K562 (cell line): ENCODE measurements around the gene BOLA3. TPM values are rescaled to one million over a fixed set of nuclear protein-coding genes. Genes with fewer than 3 reads are reported as not detected.
A peak's percentile ranks its signal among the peaks of the same experiment; 100 is the strongest.

Source experiments
- CBFA2T2 ChIP-seq: fragments of 450-650 bp; conservative IDR thresholded peaks from 2 replicates; pipeline ENCODE4 v1.6.1; 2017; ENCODE audit warnings: mild to moderate bottlenecking
- ERF ChIP-seq: fragments of 450-650 bp; formaldehyde crosslinking; IDR thresholded peaks from 2 replicates; pipeline ENCODE4 v1.4.0; 2020; ENCODE audit warnings: mild to moderate bottlenecking, mixed read lengths
- FOXK2 ChIP-seq, 2 experiments: fragments of 450-650 bp; IDR thresholded peaks in 1 of 2; conservative IDR thresholded peaks in 1 of 2; 2 replicates each; pipeline ENCODE4 v1.6.1; 2016; ENCODE audit warnings: low read depth in 2 of 2, mild to moderate bottlenecking in 1 of 2
- IFI16 ChIP-seq: fragments of 250-450 bp; sonication (Bioruptor Pico); IDR thresholded peaks from 2 replicates; pipeline ENCODE4 v2.1.2; 2022; ENCODE audit warnings: mild to moderate bottlenecking, inconsistent platforms
- JUNB ChIP-seq: fragments of 450-650 bp; formaldehyde crosslinking; conservative IDR thresholded peaks from 2 replicates; pipeline ENCODE4 v1.4.0; 2020; ENCODE audit warnings: mild to moderate bottlenecking
- KDM2B ChIP-seq: fragments of 250-450 bp; sonication (Bioruptor Pico); IDR thresholded peaks from 2 replicates; pipeline ENCODE4 v1.8.0; 2021; ENCODE audit warnings: mild to moderate bottlenecking, moderate library complexity
- KLF10 ChIP-seq: fragments of 250-450 bp; sonication (Bioruptor Pico); IDR thresholded peaks from 2 replicates; pipeline ENCODE4 v1.6.1; 2021; ENCODE audit warnings: matching md5 sums
- LCOR ChIP-seq: sonication (generic); formaldehyde crosslinking; IDR thresholded peaks from 2 replicates; pipeline ENCODE4 v1.8.0; 2022; ENCODE audit warnings: mild to moderate bottlenecking, missing genetic modification reagents
- PRMT5 ChIP-seq: sonication (generic); formaldehyde crosslinking; IDR thresholded peaks from 2 replicates; pipeline ENCODE4 v1.5.0; 2020; ENCODE audit warnings: missing genetic modification reagents
- STAT5A ChIP-seq: IDR thresholded peaks from 2 replicates; pipeline ENCODE4 v1.6.1; 2012; ENCODE audit warnings: low read length, inconsistent platforms, borderline replicate concordance
- ZNF24 ChIP-seq: fragments of 450-650 bp; IDR thresholded peaks from 2 replicates; pipeline ENCODE4 v1.6.1; 2016
- ZNF274 ChIP-seq: IDR thresholded peaks from 2 replicates; pipeline ENCODE4 v1.6.1; 2011; ENCODE audit warnings: low read depth, mild to moderate bottlenecking, low read length, moderate library complexity, borderline replicate concordance
- ZNF717 ChIP-seq: fragments of 250-450 bp; sonication (Bioruptor Pico); IDR thresholded peaks from 2 replicates; pipeline ENCODE4 v1.5.0; 2021
- ZNF766 ChIP-seq: fragments of 200-800 bp; sonication (Bioruptor generic); conservative IDR thresholded peaks from 2 replicates; pipeline ENCODE4 v1.6.1; 2016; ENCODE audit warnings: missing genetic modification characterization, missing compliant biosample characterization
- polyA plus RNA-seq, 8 experiments: library from polyadenylated mRNA; depleted of rRNA in 4 of 8; stranded (reverse) in 5 of 8; unstranded in 3 of 8; fragments of >200 nt; fragmentation: Nextera tagmentation in 2 of 8; fragmentation: Illumina TruSeq in 1 of 8; extraction: Ambion mirVana in 2 of 8; extraction: Trizol in 1 of 8; gene quantifications; 2 replicates each; pipeline versions ENCODE4 v1.2.1 to v1.2.3, GENCODE V29; 2011 to 2014; ENCODE audit warnings: inconsistent platforms in 1 of 8, missing spikeins in 1 of 8
- total RNA-seq, 7 experiments: library from RNA; depleted of rRNA in 6 of 7; stranded (reverse); fragments of >200 nt in 6 of 7; fragmentation: Illumina TruSeq in 2 of 7; extraction: Trizol in 2 of 7; gene quantifications; 2 replicates each; pipeline versions ENCODE4 v1.2.1 to v1.2.3, GENCODE V29; 2011 to 2021; ENCODE audit warnings: low replicate concordance in 1 of 7
- TF ChIP-seq, protein P1 (sequence below): fragments of 450-650 bp; IDR thresholded peaks from 2 replicates; pipeline ENCODE4 v1.6.1; 2018; ENCODE audit not compliant: partially characterized antibody
- TF ChIP-seq, protein P2 (sequence below): fragments of 450-650 bp; formaldehyde crosslinking; IDR thresholded peaks from 2 replicates; pipeline ENCODE4 v1.4.0; 2020; ENCODE audit warnings: mild to moderate bottlenecking, mixed read lengths
- TF ChIP-seq, protein P3 (sequence below): fragments of 250-450 bp; sonication (Bioruptor Pico); IDR thresholded peaks from 2 replicates; pipeline ENCODE4 v1.5.0; 2020; ENCODE audit warnings: mild to moderate bottlenecking
- TF ChIP-seq, protein P4 (sequence below): sonication (generic); formaldehyde crosslinking; IDR thresholded peaks from 2 replicates; pipeline ENCODE4 v1.8.1; 2022; ENCODE audit warnings: missing genetic modification reagents
- TF ChIP-seq, protein P5 (sequence below): sonication (generic); formaldehyde crosslinking; IDR thresholded peaks from 2 replicates; pipeline ENCODE4 v1.8.0; 2022; ENCODE audit warnings: missing genetic modification reagents, mild to moderate bottlenecking, moderate library complexity, borderline replicate concordance

The BOLA3 gene
- total and polyA plus RNA-seq, 9 of the 15 experiments (the other 6 are each of a cell fraction or from before 2014, with no cell fraction given): 149 to 619 (median 255) TPM

DNA sequence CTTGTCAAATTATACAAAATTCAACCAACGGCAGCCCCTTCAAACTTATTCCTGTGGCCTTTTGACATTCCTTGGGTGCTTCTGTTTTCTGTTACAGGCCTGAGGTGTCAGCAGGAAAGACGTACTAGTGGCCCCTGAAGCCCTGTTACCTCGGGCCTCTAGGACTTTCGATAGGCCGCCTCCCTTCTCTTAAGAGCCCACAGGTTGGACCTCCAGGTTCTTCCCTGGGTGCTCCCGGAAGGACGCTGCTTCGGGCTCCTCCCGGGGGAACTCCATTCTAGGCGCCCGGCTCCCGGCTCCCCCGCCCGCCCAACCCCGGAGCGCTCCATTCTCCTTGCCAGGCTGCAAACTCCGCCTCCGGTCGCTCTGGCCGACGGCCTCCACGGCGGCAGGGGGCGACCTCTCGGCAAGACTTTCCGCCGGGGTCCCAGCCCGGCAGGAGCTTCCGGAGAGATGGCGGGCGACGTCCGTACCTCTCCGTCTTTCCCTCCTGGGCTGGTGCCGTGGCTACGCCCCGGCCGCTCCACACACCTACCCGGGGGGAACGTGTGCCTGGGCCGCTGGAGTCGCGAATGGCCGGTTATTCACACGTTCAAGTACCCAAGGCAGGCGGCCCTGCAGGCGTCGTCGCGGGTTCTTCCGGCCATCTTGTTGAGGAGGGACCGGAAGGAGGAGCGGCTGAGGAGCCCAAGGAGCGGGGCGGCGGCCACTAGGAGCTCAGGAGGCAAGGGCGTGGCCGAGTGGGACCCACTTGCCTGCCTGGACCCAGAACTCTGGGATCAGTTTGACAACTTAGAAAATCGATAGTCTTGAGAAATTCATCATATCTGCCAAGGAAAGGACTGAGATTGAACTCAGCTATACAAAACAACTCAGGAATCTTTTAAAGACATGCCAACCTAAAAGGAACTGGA, 27.5 kb downstream of the BOLA3 start (continued):
- TF ChIP-seq ZNF766 (CRISPR knock-in tag): 0 out of 2 replicates have a peak, but pooled peaks have one; percentile 34
- TF ChIP-seq ERF: peak; percentile 96
- TF ChIP-seq PRMT5: no peak
- peak; percentile 17; the same call in 1 of the 2 replicates for TF ChIP-seq STAT5A
- TF ChIP-seq FOXK2 (conservative IDR thresholded peaks at IDR 0.05 in 1 of 2, IDR thresholded peaks at IDR 0.05 in 1 of 2; ENCODE audit: low read depth in 2 of 2): peak in 1 of 2 experiments; percentile 49; a peak in 2 of 4 replicates
- TF ChIP-seq, protein P1, sequence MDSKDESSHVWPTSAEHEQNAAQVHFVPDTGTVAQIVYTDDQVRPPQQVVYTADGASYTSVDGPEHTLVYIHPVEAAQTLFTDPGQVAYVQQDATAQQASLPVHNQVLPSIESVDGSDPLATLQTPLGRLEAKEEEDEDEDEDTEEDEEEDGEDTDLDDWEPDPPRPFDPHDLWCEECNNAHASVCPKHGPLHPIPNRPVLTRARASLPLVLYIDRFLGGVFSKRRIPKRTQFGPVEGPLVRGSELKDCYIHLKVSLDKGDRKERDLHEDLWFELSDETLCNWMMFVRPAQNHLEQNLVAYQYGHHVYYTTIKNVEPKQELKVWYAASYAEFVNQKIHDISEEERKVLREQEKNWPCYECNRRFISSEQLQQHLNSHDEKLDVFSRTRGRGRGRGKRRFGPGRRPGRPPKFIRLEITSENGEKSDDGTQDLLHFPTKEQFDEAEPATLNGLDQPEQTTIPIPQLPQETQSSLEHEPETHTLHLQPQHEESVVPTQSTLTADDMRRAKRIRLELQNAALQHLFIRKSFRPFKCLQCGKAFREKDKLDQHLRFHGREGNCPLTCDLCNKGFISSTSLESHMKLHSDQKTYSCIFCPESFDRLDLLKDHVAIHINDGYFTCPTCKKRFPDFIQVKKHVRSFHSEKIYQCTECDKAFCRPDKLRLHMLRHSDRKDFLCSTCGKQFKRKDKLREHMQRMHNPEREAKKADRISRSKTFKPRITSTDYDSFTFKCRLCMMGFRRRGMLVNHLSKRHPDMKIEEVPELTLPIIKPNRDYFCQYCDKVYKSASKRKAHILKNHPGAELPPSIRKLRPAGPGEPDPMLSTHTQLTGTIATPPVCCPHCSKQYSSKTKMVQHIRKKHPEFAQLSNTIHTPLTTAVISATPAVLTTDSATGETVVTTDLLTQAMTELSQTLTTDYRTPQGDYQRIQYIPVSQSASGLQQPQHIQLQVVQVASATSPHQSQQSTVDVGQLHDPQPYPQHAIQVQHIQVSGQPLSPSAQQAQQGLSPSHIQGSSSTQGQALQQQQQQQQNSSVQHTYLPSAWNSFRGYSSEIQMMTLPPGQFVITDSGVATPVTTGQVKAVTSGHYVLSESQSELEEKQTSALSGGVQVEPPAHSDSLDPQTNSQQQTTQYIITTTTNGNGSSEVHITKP: peak; percentile 57
- no peak for TF ChIP-seq JUNB (CRISPR knock-in tag)
- TF ChIP-seq KDM2B (CRISPR knock-in tag): no peak
- TF ChIP-seq ZNF24: no peak
- TF ChIP-seq CBFA2T2: no peak
- TF ChIP-seq ZNF274: no peak
- TF ChIP-seq, protein P2, sequence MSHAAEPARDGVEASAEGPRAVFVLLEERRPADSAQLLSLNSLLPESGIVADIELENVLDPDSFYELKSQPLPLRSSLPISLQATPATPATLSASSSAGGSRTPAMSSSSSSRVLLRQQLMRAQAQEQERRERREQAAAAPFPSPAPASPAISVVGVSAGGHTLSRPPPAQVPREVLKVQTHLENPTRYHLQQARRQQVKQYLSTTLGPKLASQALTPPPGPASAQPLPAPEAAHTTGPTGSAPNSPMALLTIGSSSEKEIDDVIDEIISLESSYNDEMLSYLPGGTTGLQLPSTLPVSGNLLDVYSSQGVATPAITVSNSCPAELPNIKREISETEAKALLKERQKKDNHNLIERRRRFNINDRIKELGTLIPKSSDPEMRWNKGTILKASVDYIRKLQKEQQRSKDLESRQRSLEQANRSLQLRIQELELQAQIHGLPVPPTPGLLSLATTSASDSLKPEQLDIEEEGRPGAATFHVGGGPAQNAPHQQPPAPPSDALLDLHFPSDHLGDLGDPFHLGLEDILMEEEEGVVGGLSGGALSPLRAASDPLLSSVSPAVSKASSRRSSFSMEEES (CRISPR knock-in tag): no peak
- TF ChIP-seq, protein P3, sequence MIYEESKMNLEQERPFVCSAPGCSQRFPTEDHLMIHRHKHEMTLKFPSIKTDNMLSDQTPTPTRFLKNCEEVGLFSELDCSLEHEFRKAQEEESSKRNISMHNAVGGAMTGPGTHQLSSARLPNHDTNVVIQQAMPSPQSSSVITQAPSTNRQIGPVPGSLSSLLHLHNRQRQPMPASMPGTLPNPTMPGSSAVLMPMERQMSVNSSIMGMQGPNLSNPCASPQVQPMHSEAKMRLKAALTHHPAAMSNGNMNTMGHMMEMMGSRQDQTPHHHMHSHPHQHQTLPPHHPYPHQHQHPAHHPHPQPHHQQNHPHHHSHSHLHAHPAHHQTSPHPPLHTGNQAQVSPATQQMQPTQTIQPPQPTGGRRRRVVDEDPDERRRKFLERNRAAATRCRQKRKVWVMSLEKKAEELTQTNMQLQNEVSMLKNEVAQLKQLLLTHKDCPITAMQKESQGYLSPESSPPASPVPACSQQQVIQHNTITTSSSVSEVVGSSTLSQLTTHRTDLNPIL (CRISPR knock-in tag): no peak
- TF ChIP-seq, protein P4, sequence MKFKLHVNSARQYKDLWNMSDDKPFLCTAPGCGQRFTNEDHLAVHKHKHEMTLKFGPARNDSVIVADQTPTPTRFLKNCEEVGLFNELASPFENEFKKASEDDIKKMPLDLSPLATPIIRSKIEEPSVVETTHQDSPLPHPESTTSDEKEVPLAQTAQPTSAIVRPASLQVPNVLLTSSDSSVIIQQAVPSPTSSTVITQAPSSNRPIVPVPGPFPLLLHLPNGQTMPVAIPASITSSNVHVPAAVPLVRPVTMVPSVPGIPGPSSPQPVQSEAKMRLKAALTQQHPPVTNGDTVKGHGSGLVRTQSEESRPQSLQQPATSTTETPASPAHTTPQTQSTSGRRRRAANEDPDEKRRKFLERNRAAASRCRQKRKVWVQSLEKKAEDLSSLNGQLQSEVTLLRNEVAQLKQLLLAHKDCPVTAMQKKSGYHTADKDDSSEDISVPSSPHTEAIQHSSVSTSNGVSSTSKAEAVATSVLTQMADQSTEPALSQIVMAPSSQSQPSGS: no peak
- no peak for TF ChIP-seq IFI16 (CRISPR knock-in tag)
- peak; percentile 96; the same call in 1 of the 2 replicates for TF ChIP-seq LCOR (CRISPR knock-in tag)
- no peak for TF ChIP-seq ZNF717 (CRISPR knock-in tag)
- TF ChIP-seq, protein P5, sequence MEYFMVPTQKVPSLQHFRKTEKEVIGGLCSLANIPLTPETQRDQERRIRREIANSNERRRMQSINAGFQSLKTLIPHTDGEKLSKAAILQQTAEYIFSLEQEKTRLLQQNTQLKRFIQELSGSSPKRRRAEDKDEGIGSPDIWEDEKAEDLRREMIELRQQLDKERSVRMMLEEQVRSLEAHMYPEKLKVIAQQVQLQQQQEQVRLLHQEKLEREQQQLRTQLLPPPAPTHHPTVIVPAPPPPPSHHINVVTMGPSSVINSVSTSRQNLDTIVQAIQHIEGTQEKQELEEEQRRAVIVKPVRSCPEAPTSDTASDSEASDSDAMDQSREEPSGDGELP (CRISPR knock-in tag): peak; percentile 86
- no peak for TF ChIP-seq KLF10
